SU-DHL-6 (cell line): ENCODE measurements around the gene ATN1.

ENCODE experiments used
- CTCF ChIP-seq: fragments of 200-600 bp; sonication (generic); IDR thresholded peaks from one replicate; pipeline ENCODE4 v1.5.1; 2017; ENCODE audit warnings: antibody characterized with exemption, mild to moderate bottlenecking, low read length, moderate library complexity; ENCODE audit not compliant: insufficient read depth, poor library complexity, severe bottlenecking
- EZH2phosphoT487 ChIP-seq: fragments of 200-600 bp; sonication (generic), shearing (Covaris generic); conservative IDR thresholded peaks from 2 replicates; pipeline ENCODE4 v1.6.1; 2018; ENCODE audit warnings: mild to moderate bottlenecking, antibody characterized with exemption, low read length, moderate library complexity, mixed read lengths

- TF ChIP-seq CTCF = no peak
- no peak for TF ChIP-seq EZH2phosphoT487
Measured at GRCh38 chr12:6943389-6943721, 15.6 kb downstream of the ATN1 start.
